ENCODE results near the gene LGALS7B.
A peak's percentile ranks its signal among the peaks of the same experiment; 100 is the strongest.
"Not testable (repeated sequence)": the region's sequence is repeated elsewhere in the genome, so short reads cannot be mapped to it uniquely, and the experiment has no call there.

LGALS7B gene

DNA sequence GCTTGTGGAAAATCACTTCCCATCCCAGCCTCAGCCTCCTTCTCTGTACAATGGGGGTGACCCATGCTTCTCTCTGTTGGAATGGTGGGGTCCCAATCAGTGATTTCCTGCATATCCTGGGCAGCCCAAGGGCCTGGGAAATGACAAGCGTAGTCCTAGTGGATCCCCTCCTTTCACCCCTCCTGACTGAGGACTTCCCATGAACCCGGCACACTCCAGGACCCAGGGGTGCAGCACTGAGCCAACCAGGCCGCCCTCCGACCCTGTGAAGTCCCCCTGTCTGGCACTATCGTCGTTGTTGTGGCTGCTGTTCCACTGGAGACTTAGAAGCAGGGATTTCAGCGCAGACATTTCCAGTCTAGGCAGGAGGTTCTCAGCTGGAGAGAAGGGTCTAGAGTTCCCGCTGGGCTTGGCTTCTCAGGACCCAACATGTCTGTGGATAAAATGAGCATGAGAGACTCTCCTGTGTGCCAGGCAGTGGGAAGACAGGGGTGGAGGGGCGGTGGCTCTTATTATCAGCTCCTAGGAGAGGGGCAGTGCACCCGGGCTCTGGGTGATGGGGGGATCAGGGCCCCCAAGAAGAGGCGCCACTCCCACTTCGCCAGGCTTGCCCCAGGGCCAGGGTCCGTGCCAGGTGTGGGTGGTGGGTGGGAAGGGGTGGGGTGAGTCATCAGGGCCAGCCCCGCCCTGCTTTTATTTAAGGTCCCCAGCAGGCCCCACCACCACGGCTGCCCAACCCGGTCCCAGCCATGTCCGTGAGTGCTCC is at the start of gene LGALS7B:
TSS of gene LGALS7B (plus strand) at position 723 of the 766 bp plus-strand sequence. CDS start at position 750, 27 bp downstream.
- DNase-seq, result no peak

DNA sequence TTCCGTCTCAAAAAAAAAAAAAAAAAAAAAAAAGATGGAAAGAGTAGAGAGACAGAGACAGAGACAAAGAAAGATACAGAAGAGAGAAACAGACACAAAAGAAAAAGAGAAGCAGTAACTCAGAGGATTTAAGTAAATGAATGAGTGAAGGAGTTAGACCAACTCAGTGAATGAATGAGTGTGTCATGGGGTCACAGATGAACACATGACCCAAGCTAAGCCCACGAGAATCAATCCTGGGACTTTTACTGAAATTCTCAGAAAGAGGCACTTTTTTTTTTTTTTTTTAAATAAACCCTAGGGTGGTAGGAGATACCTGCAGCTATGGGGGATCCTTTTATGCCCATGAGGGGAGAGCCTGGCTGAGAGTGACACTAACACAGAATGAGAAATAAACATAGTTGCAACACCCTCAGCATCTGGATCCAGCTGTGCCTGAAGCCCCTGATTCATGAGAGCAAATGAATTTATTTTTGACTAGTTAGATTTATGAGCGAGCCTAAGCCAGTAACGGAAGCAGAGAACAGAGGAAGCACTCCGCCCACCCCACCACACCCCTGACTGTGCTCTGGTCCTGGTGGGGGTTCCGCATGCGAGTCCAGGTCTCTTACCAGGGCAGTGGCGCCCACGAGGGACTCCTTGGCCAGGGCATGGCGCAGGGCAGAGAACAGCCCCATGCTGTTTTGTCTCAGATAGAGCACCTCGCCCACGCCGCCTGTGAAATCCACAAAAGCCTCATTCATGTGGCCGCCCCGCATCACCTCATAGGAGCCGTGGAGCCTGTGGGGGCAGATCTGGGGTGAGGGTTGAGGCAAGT is 49.4 kb upstream of the LGALS7B start:
- peak; percentile 15 for DNase-seq

GRCh38 chr19:38740257-38740592 is 48.8 kb upstream of the LGALS7B start:
- DNase-seq, result no peak

GRCh38 chr19:38740932-38741331 is 48.1 kb upstream of the LGALS7B start:
- DNase-seq, result no peak

DNA sequence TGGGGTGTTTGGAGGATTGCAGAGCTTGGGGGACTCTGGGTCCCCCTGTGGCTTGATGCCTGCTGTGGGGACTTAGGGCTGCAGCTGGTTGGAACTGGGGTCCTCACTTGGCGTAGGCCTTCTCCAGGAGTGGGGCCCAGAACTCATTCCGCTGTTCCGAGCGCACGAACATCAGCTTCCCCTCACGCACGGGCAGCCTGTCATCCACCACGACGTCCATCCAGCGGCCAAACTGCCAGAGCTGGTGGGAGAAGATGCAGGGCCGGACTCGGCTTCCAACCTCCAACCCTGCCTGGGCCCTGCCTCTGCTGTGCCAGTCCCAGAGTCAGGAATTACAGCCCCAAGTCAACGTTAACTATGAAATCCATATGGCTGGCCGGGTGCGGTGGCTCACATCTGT is 47.3 kb upstream of the LGALS7B start:
- no peak for DNase-seq

DNA sequence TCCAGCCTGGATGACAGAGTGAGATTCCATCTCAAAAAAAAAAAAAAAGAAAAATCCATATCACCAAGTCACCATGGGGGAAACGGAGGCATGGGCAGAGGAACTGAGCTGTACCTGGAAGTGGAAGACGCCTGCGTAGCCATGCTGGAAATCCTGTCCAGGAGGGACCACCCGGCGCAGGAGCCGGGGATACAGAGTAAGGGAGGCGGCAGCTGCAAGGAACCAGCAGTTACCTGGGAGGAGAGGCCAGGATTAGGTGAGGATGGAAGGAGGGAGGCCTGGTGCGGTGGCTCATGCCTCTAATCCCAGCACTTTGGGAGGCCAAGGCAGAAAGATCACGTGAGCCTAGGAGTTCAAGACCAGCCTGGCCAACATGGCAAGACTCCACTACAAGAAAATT is 46.7 kb upstream of the LGALS7B start:
- no peak for DNase-seq

DNA sequence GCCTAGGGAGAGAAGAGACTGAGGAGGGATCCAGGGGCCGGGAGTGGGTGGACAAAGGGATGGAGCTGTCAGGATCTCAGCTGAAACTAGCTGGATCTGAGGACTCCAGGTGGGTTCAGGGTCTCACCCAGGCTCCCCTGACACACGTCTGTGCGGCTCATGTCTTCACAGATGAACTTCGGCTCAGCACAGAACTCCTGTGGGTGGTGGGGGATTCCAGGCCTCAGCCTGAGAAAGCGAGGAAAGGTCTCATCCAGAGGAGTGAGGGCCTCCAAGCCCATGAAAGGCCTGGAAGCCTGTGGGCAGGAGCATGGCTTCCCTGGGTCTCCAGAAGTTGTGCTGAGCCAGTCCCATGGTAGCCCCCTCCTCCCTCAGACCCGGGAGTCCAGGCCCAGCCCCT is 46.1 kb upstream of the LGALS7B start:
- DNase-seq, result peak; percentile 10

DNA sequence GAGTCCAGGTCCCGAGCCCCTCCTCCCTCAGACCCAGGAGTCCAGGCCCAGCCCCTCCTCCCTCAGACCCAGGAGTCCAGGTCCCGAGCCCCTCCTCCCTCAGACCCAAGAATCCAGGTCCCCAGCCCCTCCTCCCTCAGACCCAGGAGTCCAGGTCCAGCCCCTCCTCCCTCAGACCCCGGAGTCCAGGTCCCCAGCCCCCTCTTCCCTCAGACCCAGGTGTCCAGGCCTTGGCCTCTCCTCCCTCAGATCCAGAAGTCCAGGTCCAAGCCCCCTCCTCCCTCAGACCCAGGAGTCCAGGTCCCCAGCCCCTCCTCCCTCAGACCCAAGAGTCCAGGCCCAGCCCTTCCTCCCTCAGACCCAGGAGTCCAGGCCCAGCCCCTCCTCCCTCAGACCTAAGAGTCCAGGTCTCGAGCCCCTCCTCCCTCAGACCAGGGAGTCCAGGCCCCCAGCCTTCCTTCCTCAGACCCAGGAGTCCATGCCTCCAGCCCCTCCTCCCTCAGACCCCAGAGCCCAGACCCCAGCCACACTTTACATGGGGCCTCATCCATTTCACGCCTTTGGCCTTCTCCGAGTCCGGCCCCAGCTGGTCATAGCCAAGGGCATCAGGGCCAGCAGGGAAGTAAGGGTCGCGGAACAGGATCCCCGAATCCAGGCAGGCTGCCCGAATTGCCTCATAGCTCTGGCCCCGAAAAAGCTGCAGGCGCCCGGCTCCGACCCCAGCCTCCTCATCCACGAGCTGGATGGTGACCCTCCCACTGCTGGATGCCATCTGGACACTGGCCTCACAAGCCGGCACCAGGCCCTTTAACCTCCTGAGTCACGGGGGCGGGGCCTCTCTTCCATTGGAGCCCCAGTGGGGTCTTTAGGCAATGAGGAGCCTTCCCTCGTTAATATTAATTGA is 45.4 kb upstream of the LGALS7B start:
- peak; percentile 13 for DNase-seq

GRCh38 chr19:38744298-38744681 is 44.7 kb upstream of the LGALS7B start, which contains the start of gene CAPN12:
Gene CAPN12 (minus strand): TSS chr19:38744474. CDS start chr19:38744165, 309 bp downstream.
- no peak for DNase-seq

GRCh38 chr19:38744874-38745273 is 44.1 kb upstream of the LGALS7B start:
- DNase-seq, result no peak

- DNase-seq, result no peak
Observed at GRCh38 chr19:38745316-38745715, 43.7 kb upstream of the LGALS7B start.

DNA sequence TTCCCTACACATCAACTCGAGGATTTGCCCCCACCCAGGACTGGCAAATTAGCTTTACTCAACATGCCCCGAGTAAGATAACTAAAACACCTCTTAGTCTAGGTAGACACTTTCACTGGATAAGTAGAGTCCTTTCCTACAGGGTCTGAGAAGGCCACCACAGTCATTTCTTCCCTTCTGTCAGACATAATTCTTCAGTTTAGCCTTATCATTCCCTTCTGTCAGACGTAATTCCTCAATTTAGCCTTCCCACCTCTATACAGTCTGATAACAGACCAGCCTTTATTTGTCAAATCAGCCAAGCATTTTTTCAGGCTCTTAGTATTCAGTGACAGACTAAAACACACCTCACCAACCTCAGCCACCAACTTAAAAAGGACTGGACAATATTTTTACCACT is 35.2 kb upstream of the LGALS7B start:
- DNase-seq, result not testable (repeated sequence)

DNA sequence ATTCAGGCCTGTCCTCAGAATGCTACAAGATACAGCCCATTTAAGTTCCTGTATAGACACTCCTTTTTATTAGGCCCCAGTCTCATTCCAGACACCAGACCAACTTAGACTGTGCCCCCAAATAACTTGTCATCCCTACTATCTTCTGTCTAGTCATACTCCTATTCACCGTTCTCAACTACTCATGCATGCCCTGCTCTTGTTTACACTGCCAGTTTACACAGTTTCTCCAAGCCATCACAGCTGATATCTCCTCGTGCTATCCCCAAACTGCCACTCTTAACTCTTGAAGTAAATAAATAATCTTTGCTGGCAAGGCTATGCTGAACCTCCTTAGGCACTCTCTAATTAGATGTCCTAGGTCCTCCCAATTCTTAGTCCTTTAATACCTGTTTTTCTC is 34.8 kb upstream of the LGALS7B start:
- DNase-seq, result not testable (repeated sequence)

DNA sequence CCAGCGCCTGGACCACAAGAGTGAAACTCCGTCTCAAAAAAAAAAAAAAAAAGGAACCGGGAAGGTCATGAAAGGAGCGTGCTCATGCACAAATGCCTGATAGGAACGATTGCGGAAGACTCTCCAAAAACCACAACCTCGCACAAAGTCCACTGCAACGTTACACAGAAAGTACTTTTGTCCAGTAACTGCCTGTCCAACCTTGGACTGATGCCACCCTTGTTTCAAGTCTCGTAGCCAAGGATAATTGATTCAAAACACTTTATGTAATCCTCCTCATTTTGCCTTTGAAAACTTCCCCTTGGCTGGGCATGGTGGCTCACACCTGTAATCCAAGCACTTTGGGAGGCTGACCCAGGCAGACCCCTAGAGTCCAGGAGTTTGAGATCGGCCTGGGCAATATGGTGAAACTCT is 29.4 kb upstream of the LGALS7B start:
- DNase-seq, result no peak

- not testable (repeated sequence) for DNase-seq
Observed at GRCh38 chr19:38760805-38761517, 28.0 kb upstream of the LGALS7B start.

- not testable (repeated sequence) for DNase-seq
Observed at GRCh38 chr19:38761884-38762389, 27.1 kb upstream of the LGALS7B start.

DNA sequence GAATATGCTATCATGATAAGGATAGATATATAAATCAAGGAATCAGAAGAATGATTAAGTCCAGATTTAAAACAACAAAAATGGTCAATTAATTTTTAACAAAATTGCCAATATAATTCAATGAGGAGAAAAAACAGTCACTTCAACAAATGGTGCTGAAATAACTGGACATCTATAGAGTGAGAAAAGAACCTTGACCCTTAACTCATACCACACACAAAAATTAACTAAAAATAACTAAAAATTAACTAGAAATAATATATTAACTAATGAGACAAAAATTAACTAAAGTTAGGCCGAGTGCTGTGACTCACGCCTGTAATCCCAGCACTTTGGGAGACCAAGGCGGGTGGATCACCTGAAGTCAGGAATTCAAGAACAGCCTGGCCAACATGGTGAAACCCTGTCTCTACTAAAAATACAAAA is 25.2 kb upstream of the LGALS7B start:
- DNase-seq, result no peak

GRCh38 chr19:38765214-38765613 is 23.8 kb upstream of the LGALS7B start:
- no peak for DNase-seq

DNA sequence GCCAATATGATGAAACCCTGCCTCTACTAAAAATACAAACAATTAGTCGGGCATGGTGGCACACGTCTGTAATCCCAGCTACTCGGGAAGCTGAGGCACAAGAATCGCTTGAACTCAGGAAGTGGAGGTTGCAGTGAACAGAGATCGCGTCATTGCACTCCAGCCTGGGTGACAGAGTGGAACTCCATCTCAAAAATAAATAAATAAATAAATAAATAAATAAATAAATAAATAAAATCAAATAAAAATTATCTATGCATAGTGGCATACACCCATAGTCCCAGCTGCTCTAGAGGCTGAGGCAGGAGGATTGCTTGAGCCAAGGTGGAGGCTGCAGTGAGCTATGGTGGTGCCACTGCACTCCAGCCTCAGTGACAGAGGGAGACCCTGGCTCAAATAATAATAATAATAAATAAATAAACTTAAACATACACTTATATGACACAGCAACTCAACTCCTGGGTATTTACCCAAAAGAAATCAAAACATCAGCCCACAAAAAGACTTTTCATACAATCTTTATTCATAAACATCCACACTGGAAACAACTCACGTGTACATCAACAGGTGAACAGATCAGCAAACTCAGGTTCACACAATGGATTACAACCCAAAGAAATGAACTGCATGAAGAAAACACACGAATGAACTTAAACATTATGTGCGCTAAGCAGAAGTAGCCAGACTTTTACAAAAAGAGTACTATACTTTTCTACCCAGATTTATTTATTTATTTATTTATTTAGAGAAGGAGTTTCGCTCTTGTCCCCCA is 22.5 kb upstream of the LGALS7B start:
- DNase-seq, result no peak

- peak; percentile 91 for DNase-seq
Observed at GRCh38 chr19:38769635-38770211, 19.3 kb upstream of the LGALS7B start.
